ENCODE measurements around the gene ARMC9.
A peak's percentile ranks its signal among the peaks of the same experiment; 100 is the strongest.

ARMC9 gene

GRCh38 chr2:231394211-231395141, 196.0 kb downstream of the ARMC9 start:
- H3K27me3 ChIP-seq (replicated peaks; ENCODE audit: control insufficient read depth, insufficient read depth, low read length): no peaks in the 10 kb centered on the region
- TF ChIP-seq CTCF (IDR thresholded peaks at IDR 0.05; ENCODE audit: insufficient read depth, low read length, poor library complexity, severe bottlenecking): peak; percentile 64
- H3K36me3 ChIP-seq (ENCODE audit: control insufficient read depth, insufficient read depth, low read length): peaks cover under 1% of the 10 kb centered on the region
- peak; percentile 77 for DNase-seq (ENCODE audit: extremely low read depth, insufficient read length)
- peak overlapping the region; percentile 67 for H3K4me3 ChIP-seq (replicated peaks; ENCODE audit: low read depth, low read length)

GRCh38 chr2:231395188-231396057, 197.0 kb downstream of the ARMC9 start, which contains the start of gene B3GNT7:
Gene B3GNT7, plus strand, starts transcription at chr2:231395710. Its CDS starts 94 bp downstream, at chr2:231395804.
- DNase-seq (ENCODE audit: extremely low read depth, insufficient read length): peak; percentile 75
- Histone ChIP-seq H3K27me3 (replicated peaks; ENCODE audit: control insufficient read depth, insufficient read depth, low read length) (no peaks in the 10 kb centered on the region), H3K4me3 (replicated peaks; ENCODE audit: low read depth, low read length) (peak within 1 kb of the TSS; percentile 67), H3K36me3 (ENCODE audit: control insufficient read depth, insufficient read depth, low read length) (no peaks in the 10 kb centered on the region; the same call in 1 of the 2 replicates)
- TF ChIP-seq CTCF (IDR thresholded peaks at IDR 0.05; ENCODE audit: insufficient read depth, low read length, poor library complexity, severe bottlenecking): no peak

GRCh38 chr2:231396058-231396821, 197.8 kb downstream of the ARMC9 start:
- DNase-seq (ENCODE audit: extremely low read depth, insufficient read length): no peak
- no peaks in the 10 kb centered on the region for H3K27me3 ChIP-seq (replicated peaks; ENCODE audit: control insufficient read depth, insufficient read depth, low read length)
- H3K36me3 ChIP-seq (ENCODE audit: control insufficient read depth, insufficient read depth, low read length): no peaks in the 10 kb centered on the region; the same call in 1 of the 2 replicates
- no peak for TF ChIP-seq CTCF (IDR thresholded peaks at IDR 0.05; ENCODE audit: insufficient read depth, low read length, poor library complexity, severe bottlenecking)
- H3K4me3 ChIP-seq (replicated peaks; ENCODE audit: low read depth, low read length): peak overlapping the region; percentile 67

- no peak for DNase-seq (ENCODE audit: extremely low read depth, insufficient read length)
- TF ChIP-seq CTCF (IDR thresholded peaks at IDR 0.05; ENCODE audit: insufficient read depth, low read length, poor library complexity, severe bottlenecking): no peak
- H3K4me3 ChIP-seq (replicated peaks; ENCODE audit: low read depth, low read length): peak overlapping the region; percentile 67
- no peaks in the 10 kb centered on the region for H3K27me3 ChIP-seq (replicated peaks; ENCODE audit: control insufficient read depth, insufficient read depth, low read length)
- no peaks in the 10 kb centered on the region; the same call in 1 of the 2 replicates for H3K36me3 ChIP-seq (ENCODE audit: control insufficient read depth, insufficient read depth, low read length)
Observed at GRCh38 chr2:231397011-231397927, 198.8 kb downstream of the ARMC9 start.

Data from GM06990 (cell line).